Activated CD8-positive, alpha-beta memory T cell treated with anti-CD3 and anti-CD28 coated beads, Interleukin-2, amount 50 U/mL, for 4 hours (primary cell): ENCODE measurements around the gene CD274.

Source experiments
- DNase-seq: peaks from one replicate; pipeline ENCODE4 v3.0.0-alpha.2; 2020

CD274 gene

DNA sequence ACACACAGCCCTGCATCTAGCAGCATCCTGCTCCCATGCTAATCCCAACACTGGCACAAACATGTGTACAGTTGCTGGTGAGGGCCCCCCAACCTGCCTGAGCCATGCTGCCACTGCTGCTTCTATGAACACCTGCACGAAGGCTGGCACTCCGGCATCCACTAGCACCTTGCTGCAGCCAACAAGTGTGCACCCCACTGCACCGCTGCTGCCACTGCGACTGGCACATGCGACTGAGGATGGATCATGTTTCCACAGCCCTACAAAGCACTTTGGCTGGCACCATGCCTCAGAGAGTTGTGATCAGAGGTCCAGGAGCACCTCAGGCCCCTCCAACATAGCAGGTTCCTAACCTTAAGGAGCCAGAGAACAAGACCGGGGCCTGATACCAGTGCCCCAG is 52.2 kb downstream of the CD274 start:
- DNase-seq = no peak

DNA sequence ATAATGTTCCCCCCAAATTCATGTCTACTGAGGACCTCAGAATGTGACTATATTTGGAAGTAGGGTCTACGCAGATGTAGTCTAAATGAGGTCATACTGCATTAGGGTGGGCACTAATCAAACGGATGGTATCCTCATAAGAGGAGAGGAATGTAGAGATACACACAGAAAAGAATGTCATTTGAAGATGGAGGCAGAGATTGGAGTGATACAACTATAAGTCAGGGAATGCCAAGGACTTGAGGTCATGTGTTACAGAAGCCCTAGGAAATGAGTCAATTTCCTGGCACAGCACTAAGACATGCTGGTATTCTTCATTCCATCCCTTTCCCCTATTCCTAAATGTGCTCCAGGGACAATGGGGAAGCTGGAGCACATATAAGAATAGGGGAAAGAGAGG is 59.2 kb downstream of the CD274 start:
- no peak for DNase-seq

DNA sequence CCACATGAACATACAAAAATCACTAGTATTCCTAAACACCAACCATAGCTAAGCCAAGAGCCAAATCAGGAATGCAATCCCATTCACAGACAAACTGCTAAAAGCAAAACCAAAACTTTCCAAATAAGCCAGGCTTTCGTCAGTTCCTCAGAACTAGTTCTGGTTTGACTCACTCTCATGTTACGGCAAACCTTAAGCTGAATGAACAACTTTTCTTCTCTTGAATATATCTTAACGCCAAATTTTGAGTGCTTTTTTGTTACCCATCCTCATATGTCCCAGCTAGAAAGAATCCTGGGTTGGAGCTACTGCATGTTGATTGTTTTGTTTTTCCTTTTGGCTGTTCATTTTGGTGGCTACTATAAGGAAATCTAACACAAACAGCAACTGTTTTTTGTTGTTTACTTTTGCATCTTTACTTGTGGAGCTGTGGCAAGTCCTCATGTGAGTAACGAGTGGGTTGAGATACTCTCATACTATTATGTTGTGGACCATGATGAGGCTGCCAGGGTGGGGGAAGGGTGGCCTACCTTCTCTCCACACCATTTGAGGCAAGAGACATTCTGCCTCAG is 60.1 kb downstream of the CD274 start, which contains the start of gene PDCD1LG2:
Gene PDCD1LG2 (plus strand): TSS at position 172 of the 572 bp plus-strand sequence. CDS start 12,016 bp downstream, outside the sequence.
- no peak for DNase-seq

DNA sequence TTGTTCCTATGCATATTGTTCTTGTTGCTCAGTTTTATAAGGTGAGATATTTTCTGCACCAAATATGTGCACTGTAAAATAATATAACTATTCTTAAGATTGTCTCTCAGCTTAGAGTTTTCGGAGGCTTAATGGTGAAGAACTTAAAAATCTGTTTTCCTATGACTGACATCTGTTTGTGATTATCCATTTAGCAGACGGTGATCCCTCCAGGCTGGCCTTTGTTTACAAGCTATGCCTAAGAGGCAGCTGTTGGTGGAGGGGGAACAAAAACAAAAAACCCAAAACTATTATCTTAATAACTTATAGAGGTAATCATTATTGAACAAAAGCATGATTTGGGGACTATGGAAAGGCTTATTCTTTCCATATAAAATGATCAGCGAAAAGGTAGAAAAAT is 60.6 kb downstream of the CD274 start:
- DNase-seq = no peak

DNA sequence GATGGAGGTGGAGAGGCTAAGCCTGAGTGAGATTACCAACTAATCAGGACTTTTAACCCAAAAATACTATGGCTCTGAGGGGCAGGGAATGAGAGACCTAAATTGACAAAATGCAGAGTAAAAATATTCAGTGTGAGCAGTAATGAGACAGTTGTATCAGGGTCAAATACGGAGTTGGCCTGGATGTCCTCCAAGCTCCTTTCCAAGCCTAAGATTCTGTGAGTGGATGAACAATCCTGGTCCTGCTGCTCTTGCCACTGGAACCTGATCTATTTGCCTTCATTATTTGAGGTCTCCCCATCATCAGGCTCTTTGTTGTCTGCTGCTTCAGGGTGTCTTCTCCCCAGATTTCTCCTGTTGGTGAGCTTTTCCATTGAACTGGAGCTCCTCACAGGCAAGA is 61.1 kb downstream of the CD274 start:
- DNase-seq = no peak

DNA sequence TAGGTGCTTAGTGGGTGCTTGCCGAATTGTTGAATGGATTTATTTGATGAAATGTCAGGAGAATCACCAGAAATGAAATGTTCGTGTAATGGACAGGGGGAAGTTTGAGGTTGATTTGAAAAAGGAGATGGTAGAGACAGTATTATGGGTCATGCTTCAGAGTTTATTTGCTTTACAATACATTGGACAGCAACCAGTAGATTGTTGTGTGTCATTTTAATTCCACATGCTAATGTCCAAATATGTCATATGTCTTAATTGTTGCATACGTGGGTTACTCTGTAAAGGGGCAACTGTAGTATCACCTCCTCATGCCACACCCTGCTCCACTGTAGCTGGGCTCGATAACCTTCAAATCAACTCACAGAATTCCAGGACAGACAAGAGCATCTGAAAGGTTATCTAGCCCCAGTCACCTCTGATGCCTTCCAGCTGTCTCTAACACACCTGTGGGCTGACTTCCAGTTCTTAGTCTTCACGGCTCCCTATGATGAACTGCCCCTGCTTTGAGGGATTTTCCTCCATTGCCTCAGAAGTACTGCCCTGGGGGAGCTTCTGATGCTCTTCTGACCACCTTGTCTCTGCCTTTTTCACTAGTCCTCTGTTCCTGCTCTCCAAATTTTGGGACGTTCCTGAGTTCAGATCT is 61.7 kb downstream of the CD274 start:
- DNase-seq = no peak

DNA sequence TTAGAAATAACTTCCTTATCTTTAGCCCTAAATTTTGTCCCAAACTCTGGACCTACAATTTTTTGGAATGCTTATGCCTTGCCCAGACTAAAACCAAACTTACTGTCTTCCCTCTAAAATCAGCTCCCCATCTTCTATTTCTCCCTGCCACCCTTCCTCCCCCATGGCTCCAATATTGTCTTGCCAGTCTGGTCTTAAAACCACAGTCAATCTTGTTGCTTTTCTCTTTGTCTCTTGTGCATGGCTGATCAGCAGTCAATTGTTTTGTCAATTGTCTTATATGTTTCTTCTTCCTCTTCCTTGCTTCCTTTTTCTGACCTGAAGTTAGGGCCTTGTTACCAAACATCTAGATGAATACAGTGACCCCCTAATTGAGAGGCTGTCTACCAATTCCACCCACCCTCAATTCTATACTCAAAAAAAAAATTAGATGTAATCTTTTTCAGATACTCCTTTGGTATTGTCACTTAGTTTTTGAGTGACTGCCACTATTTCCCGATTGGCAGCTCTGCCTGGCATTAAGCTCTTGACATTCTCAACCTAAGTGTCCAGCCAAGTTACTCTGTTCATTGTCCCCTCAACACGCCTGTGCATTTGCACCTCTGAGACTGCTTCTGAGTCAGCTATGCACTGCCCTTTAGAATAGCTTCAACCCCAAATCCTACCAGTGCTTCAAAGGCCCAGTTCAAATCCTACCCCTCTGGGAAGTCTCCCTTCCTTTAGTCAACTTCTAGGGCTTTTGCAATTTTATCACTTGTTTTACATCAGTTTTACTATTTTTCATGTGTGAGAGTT is 62.5 kb downstream of the CD274 start:
- DNase-seq = no peak

DNA sequence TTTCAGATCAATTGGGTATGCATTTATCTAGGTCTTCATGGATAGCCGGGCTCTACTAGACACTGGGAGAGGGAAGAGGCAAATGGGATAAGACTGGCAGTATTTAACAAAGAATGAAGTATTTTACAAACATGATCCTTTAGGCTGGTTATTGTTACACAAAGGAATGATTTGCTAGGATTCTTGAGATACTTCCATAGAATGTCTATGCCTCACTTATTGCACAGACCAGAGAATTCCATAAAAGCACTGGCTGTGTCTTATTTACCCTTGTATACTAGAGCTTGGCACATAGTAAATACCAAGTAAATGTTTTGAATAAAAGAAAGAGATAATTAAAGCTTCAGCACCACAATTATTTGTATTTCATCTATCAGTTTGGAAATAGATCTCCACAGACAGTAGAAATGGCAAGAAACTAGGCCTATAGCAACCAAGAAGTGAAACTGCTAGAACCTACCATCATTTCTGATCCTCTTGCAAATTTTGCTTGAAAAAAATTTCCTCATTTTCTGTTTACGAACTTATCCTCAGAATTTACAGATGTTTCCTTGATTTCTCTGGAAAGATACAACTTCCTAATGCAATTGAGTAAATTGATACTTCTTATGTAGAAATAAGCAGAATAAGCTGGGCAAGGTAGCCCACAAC is 63.7 kb downstream of the CD274 start:
- DNase-seq = no peak

DNA sequence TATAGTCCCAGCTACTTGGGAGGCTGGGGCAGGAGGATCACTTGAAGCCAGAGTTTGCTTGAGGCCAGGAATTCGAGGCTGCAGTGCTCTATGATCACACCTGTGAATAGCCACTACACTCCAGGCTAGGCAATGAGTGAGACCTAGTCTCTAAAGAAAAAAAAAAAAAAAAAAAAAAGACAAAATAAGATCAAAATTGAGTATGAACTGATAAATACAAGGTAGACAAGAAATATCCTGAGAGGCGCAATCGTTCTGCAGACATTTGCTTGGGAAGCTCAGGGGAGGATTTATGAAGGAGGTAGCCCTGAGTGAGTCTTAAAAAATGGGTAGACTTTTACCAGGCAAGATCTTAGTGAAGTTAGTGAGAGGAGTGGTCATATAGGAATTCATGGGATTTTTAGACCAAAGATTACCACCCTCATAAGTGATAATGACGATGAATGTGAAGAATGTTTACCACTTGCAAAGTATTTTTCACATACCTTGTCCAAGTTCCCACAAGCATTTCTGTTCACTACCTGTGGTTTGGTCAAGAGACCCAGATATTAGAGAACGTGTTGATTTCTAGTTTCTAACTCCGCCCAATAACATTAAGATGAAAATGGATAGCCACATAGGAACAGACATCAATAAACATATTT is 64.4 kb downstream of the CD274 start:
- DNase-seq = no peak

DNA sequence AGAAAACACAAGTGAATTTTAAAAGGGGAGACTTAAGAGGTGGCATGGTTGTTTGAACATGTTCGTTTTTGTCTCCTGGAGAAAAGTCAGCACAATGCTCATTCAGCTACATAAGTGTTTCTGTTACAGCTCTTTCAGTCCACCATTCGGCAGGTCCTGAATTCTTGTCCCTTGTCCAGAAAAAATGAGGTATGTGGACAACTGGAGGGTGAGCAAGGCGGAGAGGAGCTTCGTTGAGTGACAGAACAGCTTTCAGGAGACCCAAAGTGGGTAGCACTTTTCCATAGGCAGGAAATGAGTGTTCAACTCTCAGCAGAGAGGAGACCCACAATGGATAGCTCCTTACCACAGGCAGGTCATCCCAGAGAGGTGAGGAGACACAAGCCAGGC is 64.9 kb downstream of the CD274 start:
- no peak for DNase-seq

DNA sequence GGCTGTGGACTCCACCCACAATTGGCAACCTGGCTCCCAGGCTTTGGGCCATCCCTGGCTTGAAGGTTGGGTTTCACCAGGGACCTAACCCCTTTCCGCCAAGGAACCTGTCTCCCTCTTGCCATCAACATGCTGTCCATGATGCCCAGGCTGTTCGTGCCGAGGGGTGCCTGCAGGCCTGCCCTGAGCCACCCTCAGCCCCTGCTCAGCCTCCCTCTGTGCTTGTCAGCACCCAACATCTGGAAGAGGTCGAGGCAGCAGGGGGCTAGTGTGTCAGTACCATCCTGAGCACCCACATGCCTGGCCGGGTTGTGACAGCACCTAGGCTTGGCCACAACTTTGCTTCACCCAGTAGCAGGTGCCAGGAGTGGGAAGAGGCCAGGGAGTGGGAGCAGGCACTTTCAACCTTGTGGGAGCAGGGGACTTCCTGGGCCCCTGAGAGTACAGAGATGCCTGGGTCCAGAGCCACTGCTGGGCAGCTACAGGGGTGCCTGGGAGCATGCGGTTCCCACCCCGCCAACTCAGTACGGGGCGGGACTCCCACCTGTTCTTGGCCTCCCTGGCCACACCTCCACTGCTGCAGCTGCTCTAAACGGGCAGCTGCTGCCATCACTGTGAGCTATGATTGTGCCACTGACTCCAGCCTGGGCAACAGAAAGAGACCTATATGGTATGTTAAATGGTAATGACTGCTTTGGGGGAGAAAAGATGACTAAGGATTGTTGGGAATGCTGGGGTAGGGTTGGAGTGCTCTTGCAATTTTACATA is 66.3 kb downstream of the CD274 start:
- DNase-seq = no peak

DNA sequence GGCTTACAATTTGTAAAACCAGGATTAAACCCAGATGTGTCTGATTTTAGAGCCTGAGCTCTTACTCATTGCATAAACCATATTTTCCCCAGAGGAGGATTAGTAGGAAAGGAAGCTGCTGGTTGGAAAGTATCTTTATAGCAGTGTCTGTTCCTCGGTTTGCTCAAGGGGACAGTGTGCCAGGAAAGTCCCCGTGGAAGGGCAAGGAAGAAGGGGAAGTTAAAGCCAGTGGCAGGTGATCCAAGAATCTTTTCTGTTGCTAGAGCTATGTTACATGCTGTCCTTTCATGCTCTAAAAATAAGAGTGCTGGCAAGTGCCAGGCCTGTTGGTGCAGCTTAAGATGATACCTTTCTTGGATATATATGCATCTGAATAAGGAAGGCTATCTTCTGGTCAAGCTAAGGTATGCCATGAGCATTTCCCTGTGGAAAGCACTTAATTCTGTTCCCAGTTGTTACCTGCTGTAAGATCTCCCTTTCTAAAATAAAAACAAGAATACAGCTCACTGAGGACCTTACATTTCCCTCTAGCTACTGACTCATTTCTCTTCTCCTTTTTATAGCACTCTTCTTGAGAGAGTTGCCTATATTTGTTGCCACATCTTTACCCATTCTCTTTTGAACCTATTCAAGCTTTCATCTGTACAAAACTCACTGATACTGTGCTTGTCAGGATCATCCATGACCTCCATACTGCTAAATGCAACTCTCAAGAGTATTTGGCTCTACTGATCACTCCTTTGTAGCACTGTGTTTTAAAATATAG is 68.0 kb downstream of the CD274 start:
- DNase-seq = no peak

DNA sequence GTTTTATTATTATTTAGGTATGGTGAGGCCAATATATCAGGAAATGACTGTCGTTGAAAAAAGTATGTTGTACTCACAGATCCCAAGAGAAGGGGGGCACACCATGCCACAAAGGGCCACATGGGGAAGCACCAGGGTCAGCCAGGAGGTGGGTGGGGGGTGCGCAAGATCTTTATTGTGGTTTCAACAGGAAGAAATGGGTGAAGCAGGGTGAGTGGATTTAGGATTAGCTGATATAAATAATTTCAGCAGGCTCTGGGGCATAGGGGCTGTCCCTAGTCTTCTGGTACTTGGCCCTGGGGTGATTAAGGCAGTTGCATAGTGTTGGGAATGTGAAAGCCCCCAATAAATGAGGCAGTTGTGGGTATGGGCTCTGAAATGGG is 68.6 kb downstream of the CD274 start:
- DNase-seq = no peak
